ENCODE measurements around the gene CDC5L.
"Not testable (repeated sequence)": the region's sequence is repeated elsewhere in the genome, so short reads cannot be mapped to it uniquely, and the experiment has no call there.

Gene CDC5L

GRCh38 chr6:44387346-44388134, at the start of gene CDC5L:
Gene CDC5L (plus strand): TSS chr6:44387706. CDS start chr6:44387824, 118 bp downstream.
- peak; percentile 98 for DNase-seq (ENCODE audit: low read depth)

GRCh38 chr6:44338228-44339122, 49.0 kb upstream of the CDC5L start:
- DNase-seq (ENCODE audit: low read depth): peak; percentile 36

DNA sequence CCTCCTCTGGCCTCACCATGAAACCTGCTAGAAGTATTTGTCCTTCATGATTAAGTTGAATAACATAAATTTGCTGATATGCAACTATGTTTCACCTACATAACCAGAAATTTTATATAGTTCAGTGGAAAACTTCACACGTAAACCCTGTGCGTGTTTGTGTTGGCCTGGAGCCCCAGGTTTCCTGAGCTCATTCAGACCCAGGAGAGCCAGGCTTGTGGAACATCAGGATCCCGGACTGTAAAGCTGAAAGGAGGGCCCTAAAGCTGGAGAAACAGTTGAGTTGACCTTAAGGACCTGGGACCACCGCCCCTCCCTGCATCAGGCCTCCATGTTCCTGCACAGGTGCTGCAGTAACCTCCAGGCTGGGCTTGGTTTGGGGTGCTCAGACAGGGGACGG, 48.2 kb upstream of the CDC5L start:
- no peak for DNase-seq (ENCODE audit: low read depth)

GRCh38 chr6:44339763-44340625, 47.5 kb upstream of the CDC5L start:
- peak; percentile 22 for DNase-seq (ENCODE audit: low read depth)

DNA sequence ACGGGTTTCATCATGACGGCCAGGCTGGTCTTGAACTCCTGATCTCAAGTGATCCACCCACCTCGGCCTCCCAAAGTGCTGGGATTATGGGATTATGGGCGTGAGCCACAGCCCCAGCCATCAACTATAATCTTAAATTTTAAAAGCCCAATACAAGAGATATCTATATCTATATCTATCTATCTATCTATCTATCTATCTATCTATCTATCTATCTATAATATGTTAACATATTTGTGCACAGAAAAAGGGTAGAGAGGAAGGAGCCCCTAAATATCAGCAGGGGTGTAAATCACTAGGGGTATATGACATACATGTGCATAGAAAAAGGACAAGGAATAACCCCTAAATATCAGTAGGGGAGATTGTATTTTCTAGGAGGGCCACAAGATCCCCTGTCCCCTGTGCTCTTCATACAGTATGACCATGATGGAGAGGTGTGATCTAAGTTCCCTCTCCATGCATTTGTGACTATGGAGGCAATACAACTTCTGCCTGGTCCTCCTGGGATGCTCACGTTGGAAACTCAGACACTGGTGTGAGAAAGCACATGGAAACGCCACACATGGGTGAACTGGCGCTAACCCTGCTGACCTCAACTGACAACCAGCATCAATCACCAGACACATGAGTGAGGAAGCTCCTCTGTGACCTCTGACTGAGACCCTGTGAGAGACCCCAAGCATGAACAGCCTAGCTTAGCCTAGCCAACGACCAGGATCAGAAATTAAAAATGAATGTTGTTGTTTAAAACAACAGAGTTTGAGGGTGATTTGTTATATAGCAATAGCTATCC, 46.2 kb upstream of the CDC5L start:
- no peak for DNase-seq (ENCODE audit: low read depth)

DNA sequence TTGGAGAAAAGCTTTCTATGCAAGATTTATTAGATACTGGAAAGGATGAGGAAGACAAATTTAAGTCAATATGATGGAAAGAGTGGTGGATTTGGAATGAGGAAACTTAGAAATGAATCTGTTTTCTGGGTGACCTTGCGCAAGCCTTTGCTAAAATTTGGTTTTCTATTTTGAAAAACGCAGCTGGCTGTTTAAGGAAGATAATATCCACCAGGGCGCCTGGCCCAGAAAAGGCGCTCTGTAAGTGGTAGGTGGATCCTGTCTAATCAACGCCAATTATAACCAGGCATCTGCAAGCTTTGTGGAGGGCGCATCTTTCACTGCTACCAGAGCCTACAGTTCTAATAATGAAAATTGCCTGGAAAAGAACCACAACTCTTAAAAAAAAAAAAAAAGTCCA, 45.5 kb upstream of the CDC5L start:
- DNase-seq (ENCODE audit: low read depth): no peak

GRCh38 chr6:44342489-44342888, 45.0 kb upstream of the CDC5L start, which contains the start of gene SPATS1:
Gene SPATS1 (plus strand): TSS chr6:44342650. CDS start chr6:44343096, 446 bp downstream.
- DNase-seq (ENCODE audit: low read depth): no peak

DNA sequence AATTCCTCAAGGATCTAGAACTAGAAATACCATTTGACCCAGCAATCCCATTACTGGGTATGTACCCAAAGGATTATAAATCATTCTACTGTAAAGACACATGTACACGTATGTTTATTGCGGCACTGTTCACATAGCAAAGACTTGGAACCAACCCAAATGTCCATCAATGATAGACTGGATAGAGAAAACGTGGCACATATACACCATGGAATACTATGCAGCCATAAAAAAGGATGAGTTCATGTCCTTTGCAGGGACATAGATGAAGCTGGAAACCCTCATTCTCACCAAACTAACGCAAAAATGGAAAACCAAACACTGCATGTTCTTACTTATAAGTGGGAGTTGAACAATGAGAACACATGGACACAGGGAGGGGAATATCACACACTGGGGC, 40.7 kb upstream of the CDC5L start:
- DNase-seq (ENCODE audit: low read depth): not testable (repeated sequence)

- no peak for DNase-seq (ENCODE audit: low read depth)
These were observed 37.4 kb upstream of the CDC5L start for GRCh38 chr6:44349904-44350649.

GRCh38 chr6:44350650-44350994, 36.9 kb upstream of the CDC5L start:
- not testable (repeated sequence) for DNase-seq (ENCODE audit: low read depth)

DNA sequence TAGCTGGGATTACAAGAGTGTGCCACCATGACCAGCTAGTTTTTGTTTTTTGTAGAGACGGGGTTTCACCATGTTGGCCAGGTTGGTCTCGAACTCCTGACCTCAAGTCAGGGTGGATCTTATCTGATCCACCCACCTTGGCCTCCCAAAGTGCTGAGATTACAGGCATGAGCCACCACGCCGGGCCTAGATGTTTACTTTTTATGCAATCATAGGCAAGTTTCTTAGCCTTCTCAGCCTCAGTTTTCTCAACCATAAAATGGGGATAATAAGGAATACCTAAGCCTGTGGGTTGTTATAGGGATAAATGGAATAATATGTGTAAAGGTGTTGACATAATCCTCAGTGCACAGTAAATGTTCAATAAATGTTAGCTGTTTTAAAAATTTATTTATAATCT, 35.2 kb upstream of the CDC5L start:
- DNase-seq (ENCODE audit: low read depth): no peak

GRCh38 chr6:44353336-44353735, 34.2 kb upstream of the CDC5L start:
- no peak for DNase-seq (ENCODE audit: low read depth)

- DNase-seq (ENCODE audit: low read depth): no peak
These were observed 31.9 kb upstream of the CDC5L start for GRCh38 chr6:44355640-44356039.

GRCh38 chr6:44356487-44356886, 31.0 kb upstream of the CDC5L start:
- no peak for DNase-seq (ENCODE audit: low read depth)

DNA sequence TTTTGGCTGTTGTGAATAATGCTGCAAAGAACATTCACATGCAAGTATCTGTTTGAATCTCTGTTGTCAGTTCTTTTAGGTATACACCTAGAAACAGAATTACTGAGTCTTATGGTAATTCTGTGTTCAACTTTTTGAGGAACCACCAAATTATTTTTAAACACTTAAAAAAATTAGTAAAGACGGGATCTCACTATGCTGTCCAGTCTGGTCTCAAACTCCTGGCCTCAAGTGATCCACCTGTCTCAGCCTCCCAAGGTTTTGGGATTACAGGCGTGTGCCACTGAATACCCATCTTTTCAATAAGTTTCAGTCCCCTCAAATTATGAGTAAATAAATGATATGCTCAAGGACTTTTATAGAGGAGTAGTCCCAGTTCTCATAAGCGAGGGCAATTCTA, 27.5 kb upstream of the CDC5L start:
- no peak for DNase-seq (ENCODE audit: low read depth)

DNA sequence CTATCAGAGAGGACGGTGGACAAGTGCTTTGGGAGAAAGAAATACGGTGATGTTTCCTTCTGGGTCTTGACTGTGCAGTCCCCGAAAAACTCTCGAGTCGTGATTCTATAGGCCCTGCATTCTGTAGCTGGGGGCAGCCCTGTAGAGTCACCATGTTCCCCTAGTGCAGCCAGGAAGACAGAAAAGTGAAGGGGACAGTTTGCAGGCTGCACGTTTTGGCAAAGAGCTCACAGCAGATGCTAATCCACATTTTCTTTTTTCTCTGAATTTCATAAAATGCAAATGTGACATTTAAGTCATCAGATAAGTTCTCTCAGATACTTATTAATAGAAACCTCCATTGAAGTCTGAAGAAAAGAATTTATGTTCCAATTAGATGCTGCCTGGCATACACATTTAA, 25.6 kb upstream of the CDC5L start:
- no peak for DNase-seq (ENCODE audit: low read depth)

DNA sequence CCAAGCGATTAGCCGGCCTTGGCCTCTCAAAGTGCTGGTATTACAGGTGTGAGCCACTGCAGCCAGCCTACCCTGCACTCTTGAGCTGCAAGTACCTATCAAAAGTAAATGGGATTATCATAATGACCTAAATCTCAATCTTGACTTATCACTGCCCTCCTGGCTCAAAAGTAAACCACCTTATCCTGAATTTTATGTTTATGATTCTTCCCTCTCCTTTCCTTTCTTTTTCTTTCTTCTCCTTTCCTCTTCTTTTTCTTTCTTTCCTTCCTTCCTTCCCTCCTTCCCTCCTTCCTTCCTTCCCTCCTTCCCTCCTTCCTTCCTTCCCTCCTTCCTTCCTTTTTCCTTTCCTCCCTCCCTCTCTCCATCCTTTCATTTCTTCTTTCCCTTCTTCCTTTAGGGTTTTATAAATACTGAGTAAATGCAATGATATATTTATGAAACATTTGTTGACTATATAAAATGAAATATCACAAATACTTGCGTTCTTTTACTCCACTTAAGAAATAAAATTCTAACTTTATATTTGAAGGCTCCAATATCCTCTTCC, 24.1 kb upstream of the CDC5L start:
- no peak for DNase-seq (ENCODE audit: low read depth)

DNA sequence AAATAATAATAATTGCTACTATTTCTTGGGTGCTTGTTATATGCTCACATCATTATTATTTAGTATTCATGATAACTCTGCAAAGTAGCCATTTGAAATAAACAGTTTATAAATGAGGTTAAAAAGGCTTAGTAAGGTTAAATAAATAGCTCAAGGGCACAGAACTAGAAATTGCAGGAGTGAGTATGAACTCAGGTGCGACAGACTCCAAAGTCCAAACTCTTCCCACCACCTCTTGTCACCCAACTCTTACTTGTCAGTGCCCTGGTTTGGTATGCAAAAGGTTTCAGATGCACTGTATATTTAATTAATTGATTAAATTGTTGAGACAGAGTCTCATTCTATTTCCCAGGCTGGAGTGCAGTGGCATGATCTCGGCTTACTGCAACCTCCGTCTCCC, 20.7 kb upstream of the CDC5L start:
- no peak for DNase-seq (ENCODE audit: low read depth)

GRCh38 chr6:44367681-44368080, 19.8 kb upstream of the CDC5L start:
- DNase-seq (ENCODE audit: low read depth): no peak

- no peak for DNase-seq (ENCODE audit: low read depth)
These were observed 14.5 kb upstream of the CDC5L start for GRCh38 chr6:44373051-44373450.

Measured in stromal cell of bone marrow (primary cell).